NCI-H2029 (cell line): Measurements from ENCODE around the gene KNL1.
"Not testable (repeated sequence)": the region's sequence is repeated elsewhere in the genome, so short reads cannot be mapped to it uniquely, and the experiment has no call there.

Experiments
- DNase-seq: peaks from one replicate; lab custom pipeline; 2025; lab: John Stamatoyannopoulos, UW

KNL1 gene

GRCh38 chr15:40584191-40584590 is 9.9 kb upstream of the KNL1 start:
- DNase-seq: no peak

GRCh38 chr15:40590667-40591050 is 3.4 kb upstream of the KNL1 start:
- no peak for DNase-seq

- no peak for DNase-seq
These were observed 2.7 kb upstream of the KNL1 start for GRCh38 chr15:40591389-40591788.

GRCh38 chr15:40593165-40593564 is 884 bp upstream of the KNL1 start:
- DNase-seq: no peak

GRCh38 chr15:40594429-40594836 is 384 bp downstream of the KNL1 start:
- no peak for DNase-seq

GRCh38 chr15:40595219-40595618 is 1.2 kb downstream of the KNL1 start:
- DNase-seq: no peak

GRCh38 chr15:40595773-40596172 is 1.7 kb downstream of the KNL1 start:
- no peak for DNase-seq

- no peak for DNase-seq
These were observed 3.0 kb downstream of the KNL1 start for GRCh38 chr15:40597024-40597423.

GRCh38 chr15:40598126-40598525 is 4.1 kb downstream of the KNL1 start:
- no peak for DNase-seq

GRCh38 chr15:40598672-40599071 is 4.6 kb downstream of the KNL1 start:
- no peak for DNase-seq

- DNase-seq: no peak
These were observed 6.9 kb downstream of the KNL1 start for GRCh38 chr15:40600956-40601355.

GRCh38 chr15:40603935-40604334 is 9.9 kb downstream of the KNL1 start:
- DNase-seq: no peak

GRCh38 chr15:40613080-40613479 is 19.0 kb downstream of the KNL1 start:
- no peak for DNase-seq

GRCh38 chr15:40618023-40618422 is 24.0 kb downstream of the KNL1 start:
- DNase-seq: no peak

GRCh38 chr15:40618906-40619305 is 24.9 kb downstream of the KNL1 start:
- no peak for DNase-seq

GRCh38 chr15:40623361-40623760 is 29.3 kb downstream of the KNL1 start:
- no peak for DNase-seq

- DNase-seq: no peak
These were observed 36.3 kb downstream of the KNL1 start for GRCh38 chr15:40630313-40630712.

- no peak for DNase-seq
These were observed 39.1 kb downstream of the KNL1 start for GRCh38 chr15:40633178-40633577.

GRCh38 chr15:40637221-40637745 is 43.2 kb downstream of the KNL1 start:
- no peak for DNase-seq

GRCh38 chr15:40639677-40640076 is 45.6 kb downstream of the KNL1 start:
- no peak for DNase-seq

GRCh38 chr15:40647523-40647922 is 53.5 kb downstream of the KNL1 start:
- DNase-seq: no peak

- DNase-seq: no peak
These were observed 56.4 kb downstream of the KNL1 start for GRCh38 chr15:40650479-40650878.

GRCh38 chr15:40660686-40661085 is 66.6 kb downstream of the KNL1 start:
- no peak for DNase-seq

- DNase-seq: no peak
These were observed 70.9 kb downstream of the KNL1 start for GRCh38 chr15:40664909-40665308.

- DNase-seq: not testable (repeated sequence)
These were observed 82.2 kb downstream of the KNL1 start for GRCh38 chr15:40676290-40676689.
